SK-N-MC (cell line): ENCODE results near the gene CSAG3.
"Not testable (repeated sequence)": the region's sequence is repeated elsewhere in the genome, so short reads cannot be mapped to it uniquely, and the experiment has no call there.

Source experiments
- EZH2 ChIP-seq: fragments of 200-600 bp; sonication (generic); IDR thresholded peaks from one replicate; pipeline ENCODE4 v1.6.1; 2017; ENCODE audit warnings: antibody characterized with exemption
- FOXP2 ChIP-seq: optimal IDR thresholded peaks from 2 replicates; pipeline ENCODE3; 2011; ENCODE audit warnings: mild to moderate bottlenecking, moderate library complexity; ENCODE audit not compliant: insufficient read depth; ENCODE audit errors: extremely low read length, control extremely low read depth
- POLR2AphosphoS5 ChIP-seq: IDR thresholded peaks from 2 replicates; pipeline ENCODE4 v1.6.1; 2012; ENCODE audit warnings: mild to moderate bottlenecking, low read depth, low read length, borderline replicate concordance

DNA sequence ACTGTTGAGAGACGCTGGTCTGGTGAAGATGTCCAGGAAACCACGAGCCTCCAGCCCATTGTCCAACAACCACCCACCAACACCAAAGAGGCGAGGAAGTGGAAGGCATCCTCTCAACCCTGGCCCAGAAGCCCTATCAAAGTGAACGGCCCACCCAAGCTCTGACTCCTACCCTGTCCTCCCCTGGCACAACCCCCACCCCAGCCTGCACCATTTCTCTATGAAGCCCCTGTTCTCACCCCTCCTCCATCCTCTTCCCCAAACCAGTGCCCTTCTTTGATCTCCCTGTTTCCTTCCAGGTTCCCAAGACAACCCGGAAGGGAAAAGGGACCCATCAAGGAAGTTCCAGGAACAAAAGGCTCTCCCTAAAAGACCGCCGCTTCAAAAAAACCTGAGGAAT lies 526 bp downstream of the CSAG3 start:
- not testable (repeated sequence) for TF ChIP-seq EZH2, POLR2AphosphoS5, FOXP2
